Panc1 (cell line): ENCODE measurements around the gene SLC29A2. TPM values are rescaled to one million over a fixed set of nuclear protein-coding genes. Genes with fewer than 3 reads are reported as not detected.

Experiments used
- ATAC-seq: fragments of 200-7000 bp; cut with Tn5 transposase; 2 replicates; pipeline ENCODE4 v1.9.1; 2020; ENCODE audit warnings: mild to moderate bottlenecking, moderate library complexity
- BruUV-seq: library from RNA; stranded (reverse); fragments of 400-500 nt; replicated peaks from 2 replicates; lab custom pipeline; 2021; lab: Mats Ljungman, UMichigan
- CTCF ChIA-PET: fragments of 300-600 bp; sonication (Branson Sonifier 250); formaldehyde crosslinking; loops from one replicate; lab custom pipeline; 2022; ENCODE audit warnings: antibody characterized with exemption; lab: Charles Lee
- POLR2A ChIA-PET: fragments of 300-600 bp; sonication (Branson Sonifier 250); formaldehyde crosslinking; loops from one replicate; lab custom pipeline; 2022; ENCODE audit warnings: antibody characterized with exemption; lab: Charles Lee
- DNase-seq: peaks from one replicate; pipeline ENCODE4 v3.0.0-alpha.2; 2010; ENCODE audit warnings: low read depth, low spot score
- H3K27ac ChIP-seq: 2 replicates; pipeline ENCODE4 v1.5.1; 2011; ENCODE audit warnings: mild to moderate bottlenecking, low read length, inconsistent platforms
- H3K27me3 ChIP-seq: fragments of 200-500 bp; sonication (Bioruptor generic); 2 replicates; pipeline ENCODE4 v1.6.0; 2014; ENCODE audit warnings: low read length, inconsistent platforms; ENCODE audit not compliant: control insufficient read depth, insufficient read depth
- H3K36me3 ChIP-seq: fragments of 200-500 bp; sonication (Bioruptor generic); 2 replicates; pipeline ENCODE4 v1.5.1; 2014; ENCODE audit warnings: inconsistent platforms, mild to moderate bottlenecking, low read length, moderate library complexity; ENCODE audit not compliant: control insufficient read depth, insufficient read depth
- H3K4me1 ChIP-seq: 2 replicates; pipeline ENCODE4 v1.5.1; 2011; ENCODE audit warnings: inconsistent platforms, mild to moderate bottlenecking, low read length, moderate library complexity; ENCODE audit not compliant: control insufficient read depth, insufficient read depth
- H3K4me3 ChIP-seq, 2 experiments: 2 replicates each; pipeline ENCODE4 v1.5.1; 2011 to 2012; ENCODE audit warnings: low read depth in 2 of 2, low read length in 2 of 2, mild to moderate bottlenecking in 2 of 2, inconsistent platforms in 1 of 2, moderate library complexity in 1 of 2
- H3K9me3 ChIP-seq: fragments of 200-500 bp; sonication (Bioruptor generic); 2 replicates; pipeline ENCODE4 v1.5.1; 2014; ENCODE audit warnings: low read depth, mild to moderate bottlenecking, inconsistent platforms, low read length, moderate library complexity; ENCODE audit not compliant: control insufficient read depth, insufficient read depth
- POLR2AphosphoS5 ChIP-seq: IDR thresholded peaks from 2 replicates; pipeline ENCODE4 v1.6.1; 2012; ENCODE audit warnings: mild to moderate bottlenecking, low read depth, low read length, moderate library complexity
- SIN3A ChIP-seq: IDR thresholded peaks from 2 replicates; pipeline ENCODE4 v1.6.1; 2012; ENCODE audit warnings: low read depth, mild to moderate bottlenecking, low read length, moderate library complexity, borderline replicate concordance; ENCODE audit not compliant: insufficient read depth
- TCF7L2 ChIP-seq: IDR thresholded peaks from 2 replicates; pipeline ENCODE4 v1.6.1; 2011; ENCODE audit warnings: mild to moderate bottlenecking, low read depth, low read length, inconsistent platforms
- in situ Hi-C: cut with HindIII; loops from 2 replicates; pipeline ENCODE4 v1.10.0; 2016; ENCODE audit warnings: low sequenced_read_pairs, low pct_unique_long_range_greater_than_20kb
- intact Hi-C: fragments of 100-400 bp; cut with micrococcal nuclease; formaldehyde crosslinking; loops from one replicate; pipeline ENCODE4 v1.10.0; 2022; ENCODE audit not compliant: unreplicated experiment
- total RNA-seq: library from RNA; stranded (reverse); gene quantifications from one replicate; pipeline ENCODE4 v1.2.1, GENCODE V29; 2021; ENCODE audit not compliant: unreplicated experiment
- TF ChIP-seq, protein P1 (sequence below): fragments of 450-650 bp; IDR thresholded peaks from 2 replicates; pipeline ENCODE4 v1.5.1; 2017; ENCODE audit warnings: mild to moderate bottlenecking
- TF ChIP-seq, protein P2 (sequence below), 2 experiments: IDR thresholded peaks; 2 replicates each; pipeline ENCODE4 v1.6.1; 2011 to 2012; ENCODE audit warnings: low read depth in 2 of 2, control low read depth in 1 of 2, low read length in 1 of 2, mild to moderate bottlenecking in 1 of 2, moderate library complexity in 1 of 2; ENCODE audit not compliant: insufficient read depth in 1 of 2

The SLC29A2 gene
- total RNA-seq, 1 experiment from 2014 or later = 28.3 TPM

GRCh38 chr11:66313321-66314185 lies 58.0 kb downstream of the SLC29A2 start:
- in situ Hi-C loops = no loop called here
- ATAC-seq = no peak
- TF ChIP-seq POLR2AphosphoS5 (no peak), SIN3A (no peak), TCF7L2 (no peak)
- TF ChIP-seq, protein P1, sequence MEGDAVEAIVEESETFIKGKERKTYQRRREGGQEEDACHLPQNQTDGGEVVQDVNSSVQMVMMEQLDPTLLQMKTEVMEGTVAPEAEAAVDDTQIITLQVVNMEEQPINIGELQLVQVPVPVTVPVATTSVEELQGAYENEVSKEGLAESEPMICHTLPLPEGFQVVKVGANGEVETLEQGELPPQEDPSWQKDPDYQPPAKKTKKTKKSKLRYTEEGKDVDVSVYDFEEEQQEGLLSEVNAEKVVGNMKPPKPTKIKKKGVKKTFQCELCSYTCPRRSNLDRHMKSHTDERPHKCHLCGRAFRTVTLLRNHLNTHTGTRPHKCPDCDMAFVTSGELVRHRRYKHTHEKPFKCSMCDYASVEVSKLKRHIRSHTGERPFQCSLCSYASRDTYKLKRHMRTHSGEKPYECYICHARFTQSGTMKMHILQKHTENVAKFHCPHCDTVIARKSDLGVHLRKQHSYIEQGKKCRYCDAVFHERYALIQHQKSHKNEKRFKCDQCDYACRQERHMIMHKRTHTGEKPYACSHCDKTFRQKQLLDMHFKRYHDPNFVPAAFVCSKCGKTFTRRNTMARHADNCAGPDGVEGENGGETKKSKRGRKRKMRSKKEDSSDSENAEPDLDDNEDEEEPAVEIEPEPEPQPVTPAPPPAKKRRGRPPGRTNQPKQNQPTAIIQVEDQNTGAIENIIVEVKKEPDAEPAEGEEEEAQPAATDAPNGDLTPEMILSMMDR = no peak; the same call in 1 of the 2 replicates
- TF ChIP-seq, protein P2, sequence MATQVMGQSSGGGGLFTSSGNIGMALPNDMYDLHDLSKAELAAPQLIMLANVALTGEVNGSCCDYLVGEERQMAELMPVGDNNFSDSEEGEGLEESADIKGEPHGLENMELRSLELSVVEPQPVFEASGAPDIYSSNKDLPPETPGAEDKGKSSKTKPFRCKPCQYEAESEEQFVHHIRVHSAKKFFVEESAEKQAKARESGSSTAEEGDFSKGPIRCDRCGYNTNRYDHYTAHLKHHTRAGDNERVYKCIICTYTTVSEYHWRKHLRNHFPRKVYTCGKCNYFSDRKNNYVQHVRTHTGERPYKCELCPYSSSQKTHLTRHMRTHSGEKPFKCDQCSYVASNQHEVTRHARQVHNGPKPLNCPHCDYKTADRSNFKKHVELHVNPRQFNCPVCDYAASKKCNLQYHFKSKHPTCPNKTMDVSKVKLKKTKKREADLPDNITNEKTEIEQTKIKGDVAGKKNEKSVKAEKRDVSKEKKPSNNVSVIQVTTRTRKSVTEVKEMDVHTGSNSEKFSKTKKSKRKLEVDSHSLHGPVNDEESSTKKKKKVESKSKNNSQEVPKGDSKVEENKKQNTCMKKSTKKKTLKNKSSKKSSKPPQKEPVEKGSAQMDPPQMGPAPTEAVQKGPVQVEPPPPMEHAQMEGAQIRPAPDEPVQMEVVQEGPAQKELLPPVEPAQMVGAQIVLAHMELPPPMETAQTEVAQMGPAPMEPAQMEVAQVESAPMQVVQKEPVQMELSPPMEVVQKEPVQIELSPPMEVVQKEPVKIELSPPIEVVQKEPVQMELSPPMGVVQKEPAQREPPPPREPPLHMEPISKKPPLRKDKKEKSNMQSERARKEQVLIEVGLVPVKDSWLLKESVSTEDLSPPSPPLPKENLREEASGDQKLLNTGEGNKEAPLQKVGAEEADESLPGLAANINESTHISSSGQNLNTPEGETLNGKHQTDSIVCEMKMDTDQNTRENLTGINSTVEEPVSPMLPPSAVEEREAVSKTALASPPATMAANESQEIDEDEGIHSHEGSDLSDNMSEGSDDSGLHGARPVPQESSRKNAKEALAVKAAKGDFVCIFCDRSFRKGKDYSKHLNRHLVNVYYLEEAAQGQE (IDR thresholded peaks at IDR 0.05; ENCODE audit: insufficient read depth in 1 of 2, low read depth in 2 of 2, low read length in 1 of 2) = no peak
- no peaks in the 10 kb centered on the region for H3K27me3 ChIP-seq
- CTCF ChIA-PET = interaction anchor here (0.5 to 2.1 kb wide), 7 partner anchors 15 to 178 kb away, joined by 3 to 15 read pairs (median 3); no protein-coding TSS in a partner anchor
- intact Hi-C loops = loop anchor here (2.0 kb wide), 1 partner anchor 15 kb away; no protein-coding TSS in a partner anchor
- POLR2A ChIA-PET = interaction anchor here (1.0 kb wide), 1 partner anchor 52 kb away, joined by 3 read pairs; no protein-coding TSS in a partner anchor
- H3K9me3 ChIP-seq = no peaks in the 10 kb centered on the region
- peak overlapping the region; percentile 56 for H3K27ac ChIP-seq
- H3K4me3 ChIP-seq = peak overlapping the region; percentile 55 to 72
- DNase-seq = no peak
- H3K4me1 ChIP-seq = peaks cover 10% of the 10 kb centered on the region
- BruUV-seq = no TSS peak
- H3K36me3 ChIP-seq = no peaks in the 10 kb centered on the region

GRCh38 chr11:66312549-66313320 lies 58.8 kb downstream of the SLC29A2 start:
- POLR2A ChIA-PET = interaction anchor here (0.7 to 1.6 kb wide), 3 partner anchors 23 to 53 kb away, joined by 3 to 6 read pairs (median 4); partner anchors contain the start of gene RIN1
- no TSS peak for BruUV-seq
- TF ChIP-seq POLR2AphosphoS5 = peak; percentile 32; the same call in 1 of the 2 replicates
- TF ChIP-seq, protein P1 = no peak
- ATAC-seq (peak; percentile 91), DNase-seq (peak; percentile 64)
- CTCF ChIA-PET = interaction anchor here (0.5 to 2.1 kb wide), 19 partner anchors 9 to 202 kb away, joined by 3 to 17 read pairs (median 3); partner anchors contain the start of genes B4GAT1, DPP3, MRPL11 and RIN1
- Histone ChIP-seq H3K4me3 (peak overlapping the region; percentile 72 to 83), H3K4me1 (peaks cover 10% of the 10 kb centered on the region), H3K36me3 (no peaks in the 10 kb centered on the region), H3K27ac (peak overlapping the region; percentile 86), H3K27me3 (no peaks in the 10 kb centered on the region), H3K9me3 (no peaks in the 10 kb centered on the region)
- in situ Hi-C loops = no loop called here
- intact Hi-C loops = loop anchor here (2.0 kb wide), 1 partner anchor 16 kb away; no protein-coding TSS in a partner anchor

Other genes starting within 250 kb of the SLC29A2 start
- gene KLC2, start 114.1 kb downstream of the SLC29A2 start, total RNA-seq = 85.1 TPM
- gene RAB1B, start 103.1 kb downstream of the SLC29A2 start, total RNA-seq = 256 TPM
- 9.3 TPM for gene CNIH2, start 93.6 kb downstream of the SLC29A2 start, total RNA-seq
- gene YIF1A, start 82.6 kb downstream of the SLC29A2 start, total RNA-seq = 196 TPM
- gene TMEM151A, start 79.9 kb downstream of the SLC29A2 start, total RNA-seq = 11.0 TPM
- gene CD248, start 54.7 kb downstream of the SLC29A2 start, total RNA-seq = 0.15 TPM
- 21.7 TPM for gene RIN1, start 35.3 kb downstream of the SLC29A2 start, total RNA-seq
- gene BRMS1, start 26.7 kb downstream of the SLC29A2 start, total RNA-seq = 80.5 TPM
- 29.3 TPM for gene B4GAT1, start 24.1 kb downstream of the SLC29A2 start, total RNA-seq
- 0.08 TPM for gene NPAS4, start 49.3 kb upstream of the SLC29A2 start, total RNA-seq
- gene MRPL11, start 67.1 kb upstream of the SLC29A2 start, total RNA-seq = 158 TPM
- 9.1 TPM for gene PELI3, start 95.1 kb upstream of the SLC29A2 start, total RNA-seq
- gene DPP3, start 108.7 kb upstream of the SLC29A2 start, total RNA-seq = 180 TPM
- gene BBS1, start 138.9 kb upstream of the SLC29A2 start, total RNA-seq = 26.9 TPM
- gene ZDHHC24, start 174.3 kb upstream of the SLC29A2 start, total RNA-seq = 29.5 TPM
- 0.13 TPM for gene ACTN3, start 175.1 kb upstream of the SLC29A2 start, total RNA-seq
- 28.7 TPM for gene CTSF, start 196.8 kb upstream of the SLC29A2 start, total RNA-seq
- 2.0 TPM for gene CCDC87, start 221.3 kb upstream of the SLC29A2 start, total RNA-seq
- gene CCS, start 221.4 kb upstream of the SLC29A2 start, total RNA-seq = 55.3 TPM
- 93.9 TPM for gene RBM14, start 244.9 kb upstream of the SLC29A2 start, total RNA-seq